ENCODE data around the gene ASB13.

- TF ChIP-seq POLR2A (IDR thresholded peaks at IDR 0.05; ENCODE audit: low read length) (no peak), GATA1 (IDR thresholded peaks at IDR 0.05; ENCODE audit: low read depth, low read length) (no peak)
These were observed 77.3 kb downstream of the ASB13 start for GRCh38 chr10:5589011-5589660.

All from erythroblast (primary cell).